Activated naive CD4-positive, alpha-beta T cell treated with anti-CD3 and anti-CD28 coated beads, Interleukin-2, amount 10 ng/mL, durations not matched to agents 5 hours and 36 hours (primary cell): Measurements from ENCODE around the gene AP1S1. TPM values are rescaled to one million over a fixed set of nuclear protein-coding genes. Genes with fewer than 3 reads are reported as not detected.

Experiments
- microRNA-seq: library from miRNA; unstranded; fragments of <30 nt; microRNA quantifications from one replicate; pipeline ENCODE4 v1.2.0, GENCODE V29; 2022; ENCODE audit warnings: borderline microRNAs expressed, borderline replicate concordance
- total RNA-seq, 2 experiments: library from RNA; stranded (reverse); gene quantifications; one replicate each; pipeline ENCODE4 v1.2.3, GENCODE V29; 2021

AP1S1 gene
- 10 to 100 TPM; 32.1 to 40.8 TPM for total RNA-seq

DNA sequence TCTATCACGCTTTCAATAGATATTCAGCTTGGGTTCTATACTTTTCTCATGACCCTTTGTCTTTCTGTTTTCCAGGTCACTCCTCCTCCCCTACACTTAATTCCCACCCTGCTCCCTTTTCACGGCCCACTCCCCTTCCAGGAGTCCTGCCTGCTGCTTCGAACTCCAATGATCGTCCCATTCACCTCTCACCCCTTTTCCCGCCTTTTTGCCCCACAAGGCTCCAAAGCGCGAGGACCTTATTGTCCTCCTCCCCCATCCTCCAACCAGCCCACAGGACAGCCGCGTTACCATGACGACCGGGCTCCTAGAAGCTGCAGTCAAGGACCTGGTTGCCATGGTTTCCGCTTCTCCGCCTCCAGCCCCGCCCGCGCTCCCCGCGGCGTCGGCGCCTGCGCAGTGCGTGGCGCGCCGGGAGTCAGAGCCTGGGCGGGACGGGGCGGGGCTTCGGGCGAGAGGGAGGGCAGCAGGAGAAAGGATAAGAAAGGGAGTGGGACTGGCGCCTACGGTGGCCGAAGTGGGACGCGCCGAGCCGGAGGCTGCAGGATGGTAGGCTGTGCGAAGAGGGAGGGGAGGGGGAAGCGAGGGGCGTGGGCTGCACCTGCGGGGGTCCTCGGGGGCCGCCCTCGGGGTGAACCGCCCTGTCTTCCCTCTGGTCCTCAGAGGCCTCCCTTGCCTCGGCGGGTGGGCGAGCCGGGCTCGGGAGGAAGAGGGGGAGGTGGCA is at the start of gene AP1S1:
Gene AP1S1, plus strand, starts transcription at position 508 of the 724 bp plus-strand sequence. Its CDS starts 39 bp downstream, at position 547.

DNA sequence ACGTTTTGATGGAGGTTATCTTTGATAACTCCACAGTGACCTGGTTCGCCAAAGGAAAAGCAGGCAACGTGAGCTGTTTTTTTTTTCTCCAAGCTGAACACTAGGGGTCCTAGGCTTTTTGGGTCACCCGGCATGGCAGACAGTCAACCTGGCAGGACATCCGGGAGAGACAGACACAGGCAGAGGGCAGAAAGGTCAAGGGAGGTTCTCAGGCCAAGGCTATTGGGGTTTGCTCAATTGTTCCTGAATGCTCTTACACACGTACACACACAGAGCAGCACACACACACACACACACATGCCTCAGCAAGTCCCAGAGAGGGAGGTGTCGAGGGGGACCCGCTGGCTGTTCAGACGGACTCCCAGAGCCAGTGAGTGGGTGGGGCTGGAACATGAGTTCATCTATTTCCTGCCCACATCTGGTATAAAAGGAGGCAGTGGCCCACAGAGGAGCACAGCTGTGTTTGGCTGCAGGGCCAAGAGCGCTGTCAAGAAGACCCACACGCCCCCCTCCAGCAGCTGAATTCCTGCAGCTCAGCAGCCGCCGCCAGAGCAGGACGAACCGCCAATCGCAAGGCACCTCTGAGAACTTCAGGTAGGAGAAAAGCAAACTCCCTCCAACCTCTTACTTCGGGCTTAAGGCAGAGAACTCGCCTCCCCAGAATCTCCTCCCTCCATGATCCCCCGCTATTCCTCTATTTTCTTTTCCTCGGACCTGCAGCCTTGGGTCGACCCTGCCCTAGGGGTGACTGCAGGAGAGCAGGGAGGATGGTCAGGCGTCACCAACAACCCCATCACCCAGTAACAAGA is 27.4 kb upstream of the AP1S1 start, which contains the start of gene SERPINE1:
Gene SERPINE1, plus strand, starts transcription at position 454 of the 809 bp plus-strand sequence. CDS start 1,290 bp downstream, outside the sequence.

DNA sequence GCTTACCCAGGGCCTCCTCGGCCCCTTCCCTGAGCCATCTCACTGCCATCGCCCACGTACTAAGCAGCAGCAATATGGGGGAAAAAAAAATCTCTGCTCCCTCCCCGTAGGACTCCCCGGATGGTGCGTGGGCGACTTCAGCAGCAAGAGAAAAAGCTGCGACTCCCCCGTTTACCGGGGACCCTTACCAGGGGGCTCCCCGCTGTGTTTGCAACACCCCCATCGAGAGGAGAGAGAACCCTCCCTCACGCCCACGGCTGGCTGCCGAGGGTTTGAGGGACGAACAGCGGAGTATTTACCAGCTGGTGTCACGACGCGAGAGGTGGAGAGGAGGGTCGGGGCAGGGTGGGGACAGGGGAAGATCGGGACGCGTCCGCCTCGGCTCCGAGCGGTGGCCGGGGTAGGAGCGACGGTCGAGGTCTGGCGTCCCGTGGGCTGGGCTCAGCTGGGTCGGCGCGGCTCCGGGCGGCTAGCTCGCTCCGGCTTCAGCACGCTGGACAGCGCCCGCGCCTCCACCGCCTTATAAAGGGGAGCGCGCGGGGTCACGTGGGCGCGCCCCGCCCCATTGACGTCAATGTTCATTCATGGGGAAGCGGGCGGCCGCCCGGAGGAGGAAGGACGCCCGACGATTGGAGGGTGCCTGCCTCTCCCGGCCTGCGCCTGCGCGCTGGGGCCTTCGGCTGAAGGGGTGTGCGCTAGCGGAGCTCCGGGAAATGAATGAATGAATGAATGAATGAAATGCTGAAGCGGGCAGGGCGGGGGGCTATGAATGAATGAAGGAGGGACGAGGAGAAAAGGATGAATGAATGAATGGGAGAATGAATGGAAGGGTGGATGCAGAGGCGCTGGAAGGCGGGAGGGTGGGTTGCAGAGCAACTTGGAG is 11.0 kb downstream of the AP1S1 start, which contains the start of gene VGF:
Gene VGF, minus strand, starts transcription at position 495 of the 883 bp plus-strand sequence. CDS start 726 bp downstream, outside the sequence.

DNA sequence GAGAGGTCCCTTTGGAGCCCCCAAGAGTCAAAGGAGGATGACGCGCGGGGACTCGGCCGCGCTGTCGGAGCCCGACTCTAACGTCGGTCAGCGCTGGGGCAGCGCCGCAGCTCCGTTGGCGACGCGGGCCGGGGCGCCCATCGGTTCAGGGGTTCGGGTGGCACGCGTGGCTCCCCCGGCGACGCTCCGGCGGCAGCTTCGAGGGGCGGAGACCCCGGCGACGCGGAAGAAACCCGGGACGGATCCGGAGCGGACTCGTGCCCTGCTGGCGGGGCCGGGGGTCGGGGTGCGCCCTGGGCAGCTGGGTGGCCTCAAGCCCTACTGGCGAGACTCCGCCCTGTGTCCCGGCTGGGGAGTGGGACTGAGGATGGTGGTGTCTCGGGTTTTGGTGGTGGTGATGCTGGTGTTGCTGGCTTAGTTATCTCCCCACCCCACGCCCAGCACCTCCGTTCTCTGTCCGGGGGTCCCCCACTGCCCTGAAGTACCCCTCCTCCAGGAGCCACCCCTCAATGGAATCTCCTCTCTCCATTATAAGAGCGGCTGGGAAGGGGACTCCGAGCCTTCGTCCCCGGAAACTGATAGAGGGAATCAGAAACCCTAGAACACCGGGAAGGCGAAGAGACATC is 26.0 kb downstream of the AP1S1 start, which contains the start of gene NAT16:
Gene NAT16, minus strand, starts transcription at position 164 of the 626 bp plus-strand sequence. CDS start 5,486 bp downstream, outside the sequence.

DNA sequence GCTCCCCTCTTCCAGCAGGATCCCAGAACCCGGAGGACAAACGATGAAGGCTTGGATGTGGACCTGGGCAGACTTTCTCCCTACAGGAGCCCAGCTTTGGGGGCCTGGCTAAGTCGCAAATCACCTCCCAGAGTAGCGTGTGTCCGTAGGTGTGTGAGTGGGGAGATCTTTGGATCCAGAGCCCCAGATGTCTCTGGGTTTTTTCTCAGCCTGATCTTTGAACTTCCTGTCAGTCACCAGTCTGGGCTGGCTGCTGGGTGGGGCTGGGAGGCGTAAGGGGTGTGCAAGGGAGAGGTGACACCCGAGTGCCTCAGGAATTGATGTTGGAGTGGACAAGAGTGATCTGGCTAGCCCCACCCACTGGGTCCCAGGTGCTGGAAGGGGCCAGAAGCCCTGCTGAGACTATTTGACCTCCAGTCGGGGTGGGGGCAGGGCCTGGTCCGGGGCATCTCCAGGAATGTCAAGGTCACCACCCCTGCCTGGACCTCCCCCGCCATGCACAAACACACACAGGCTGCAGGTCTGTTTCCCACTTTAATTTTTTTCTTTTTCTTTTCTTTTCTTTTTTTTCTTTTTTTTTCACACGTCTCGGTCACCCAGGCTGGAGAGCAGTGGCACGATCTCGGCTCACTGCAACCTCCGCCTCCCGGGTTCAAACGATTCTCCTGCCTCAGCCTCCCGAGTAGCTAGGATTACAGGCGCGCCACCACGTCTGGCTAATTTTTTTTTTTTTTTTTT is 46.8 kb downstream of the AP1S1 start, which contains the start of gene MOGAT3:
Gene MOGAT3, minus strand, starts transcription at position 175 of the 738 bp plus-strand sequence. CDS start 182 bp downstream, outside the sequence.

Small RNA genes within 50 kb of the gene (microRNA-seq; reads per million reads assigned to microRNA genes)
- not detected for gene MIR4653

Other genes with a start within 250 kb of the AP1S1 start
- not detected for gene MUC3A, start 204.9 kb upstream of the AP1S1 start, total RNA-seq
- gene MUC12, start 184.9 kb upstream of the AP1S1 start, total RNA-seq, result not detected
- not detected for gene MUC17, start 134.4 kb upstream of the AP1S1 start, total RNA-seq
- gene TRIM56, start 69.0 kb upstream of the AP1S1 start, total RNA-seq, result 10 to 100 TPM; 51.8 to 54.3 TPM
- under 1 TPM; 0.18 to 0.22 TPM for gene SERPINE1, start 27.4 kb upstream of the AP1S1 start, total RNA-seq
- gene VGF, start 11.1 kb downstream of the AP1S1 start, total RNA-seq, result under 1 TPM; 0.14 to 0.25 TPM
- gene NAT16, start 25.8 kb downstream of the AP1S1 start, total RNA-seq, result not detected
- under 1 TPM in 1 of 2 experiments, not detected in 1; 0.18 TPM for gene MOGAT3, start 46.6 kb downstream of the AP1S1 start, total RNA-seq
- 10 to 100 TPM; 68.7 to 73.0 TPM for gene PLOD3, start 63.1 kb downstream of the AP1S1 start, total RNA-seq
- 10 to 100 TPM; 62.6 to 62.7 TPM for gene ZNHIT1, start 63.7 kb downstream of the AP1S1 start, total RNA-seq
- gene CLDN15, start 83.3 kb downstream of the AP1S1 start, total RNA-seq, result 10 to 100 TPM; 23.8 to 24.1 TPM
- gene FIS1, start 90.6 kb downstream of the AP1S1 start, total RNA-seq, result 100 to 1,000 TPM; 121 to 122 TPM
- gene IFT22, start 167.3 kb downstream of the AP1S1 start, total RNA-seq, result 1 to 10 TPM; 8.5 to 8.7 TPM
- gene COL26A1, start 208.4 kb downstream of the AP1S1 start, total RNA-seq, result not detected